ENCODE measurements around the gene SERTM2.

GRCh38 chrX:111504941-111505340 is 6.5 kb upstream of the SERTM2 start:
- TF ChIP-seq POLR2A (IDR thresholded peaks at IDR 0.05; ENCODE audit: low read depth, low read length), result no peak
- TF ChIP-seq RAD21 (IDR thresholded peaks at IDR 0.05; ENCODE audit: low read length), result no peak
- TF ChIP-seq ELK1 (IDR thresholded peaks at IDR 0.05; ENCODE audit: borderline replicate concordance, low read depth, low read length), result no peak
- no peak for TF ChIP-seq CTCF (conservative IDR thresholded peaks at IDR 0.05; ENCODE audit: low read depth, low read length)
- TF ChIP-seq CEBPB (IDR thresholded peaks at IDR 0.05; ENCODE audit: low read depth, low read length), result no peak
- no peak for TF ChIP-seq BHLHE40 (IDR thresholded peaks at IDR 0.05; ENCODE audit: low read depth, low read length)
- no peak for TF ChIP-seq USF2 (IDR thresholded peaks at IDR 0.05; ENCODE audit: low read depth, low read length)
- TF ChIP-seq RCOR1 (IDR thresholded peaks at IDR 0.05; ENCODE audit: insufficient replicate concordance, low read length), result no peak
- no peak for TF ChIP-seq SMC3 (IDR thresholded peaks at IDR 0.05; ENCODE audit: low read depth, low read length)
- TF ChIP-seq MAFK (IDR thresholded peaks at IDR 0.05; ENCODE audit: low read depth, low read length), result no peak
- no peak for TF ChIP-seq RFX5 (IDR thresholded peaks at IDR 0.05; ENCODE audit: low read depth, low read length)

Data from IMR-90 (cell line).